H9 (cell line): ENCODE measurements around the gene RHOJ. TPM values are rescaled to one million over a fixed set of nuclear protein-coding genes. Genes with fewer than 3 reads are reported as not detected.

ENCODE experiments used
- DNase-seq: peaks from one replicate; pipeline ENCODE4 v3.0.0-alpha.2; 2017
- H2AFZ ChIP-seq: one replicate; pipeline ENCODE4 v1.6.1; 2013; ENCODE audit warnings: mild to moderate bottlenecking, low read length, control low read depth, moderate library complexity
- H2AK5ac ChIP-seq: 2 replicates; pipeline ENCODE4 v1.6.1; 2013; ENCODE audit warnings: low read length, control low read depth, mixed read lengths; ENCODE audit not compliant: insufficient read length
- H2BK120ac ChIP-seq: one replicate; pipeline ENCODE4 v1.6.1; 2013; ENCODE audit warnings: low read depth, mild to moderate bottlenecking, low read length, control low read depth, inconsistent platforms; ENCODE audit not compliant: poor library complexity, severe bottlenecking
- H2BK12ac ChIP-seq: 2 replicates; pipeline ENCODE4 v1.6.1; 2013; ENCODE audit warnings: low read length, control low read depth, mixed read lengths, low read depth; ENCODE audit not compliant: insufficient read length
- H2BK15ac ChIP-seq: 2 replicates; pipeline ENCODE4 v1.6.1; 2013; ENCODE audit warnings: low read depth, low read length, control low read depth
- H2BK20ac ChIP-seq: one replicate; pipeline ENCODE4 v1.6.1; 2013; ENCODE audit warnings: low read depth, mild to moderate bottlenecking, low read length, control low read depth, inconsistent platforms; ENCODE audit not compliant: poor library complexity, severe bottlenecking
- H2BK5ac ChIP-seq: 2 replicates; pipeline ENCODE4 v1.6.1; 2013; ENCODE audit warnings: low read length, control low read depth, mixed read lengths; ENCODE audit not compliant: insufficient read length
- H3K14ac ChIP-seq: 2 replicates; pipeline ENCODE4 v1.6.1; 2013; ENCODE audit warnings: low read length, control low read depth; ENCODE audit not compliant: insufficient read depth
- H3K18ac ChIP-seq: 2 replicates; pipeline ENCODE4 v1.6.1; 2013; ENCODE audit warnings: low read depth, mild to moderate bottlenecking, mixed read lengths, low read length, control low read depth; ENCODE audit not compliant: insufficient read length
- H3K23ac ChIP-seq: 2 replicates; pipeline ENCODE4 v1.6.1; 2013; ENCODE audit warnings: low read length, control low read depth, mixed read lengths, low read depth; ENCODE audit not compliant: insufficient read length
- H3K23me2 ChIP-seq: 2 replicates; pipeline ENCODE4 v1.6.1; 2013; ENCODE audit warnings: low read depth, mild to moderate bottlenecking, mixed read lengths, low read length, control low read depth; ENCODE audit not compliant: insufficient read length, poor library complexity, severe bottlenecking
- H3K27ac ChIP-seq: 2 replicates; pipeline ENCODE4 v1.5.1; 2013; ENCODE audit warnings: low read length, control low read depth, mixed read lengths, low read depth; ENCODE audit not compliant: insufficient read length
- H3K27me3 ChIP-seq: 2 replicates; pipeline ENCODE4 v1.6.1; 2013; ENCODE audit warnings: low read length, control low read depth, inconsistent platforms; ENCODE audit not compliant: insufficient read depth
- H3K4ac ChIP-seq: 2 replicates; pipeline ENCODE4 v1.6.1; 2013; ENCODE audit warnings: low read depth, mild to moderate bottlenecking, control low read depth, inconsistent platforms, low read length, moderate library complexity
- H3K4me1 ChIP-seq: 2 replicates; pipeline ENCODE4 v1.6.1; 2013; ENCODE audit warnings: low read length, control low read depth, inconsistent platforms; ENCODE audit not compliant: insufficient read depth
- H3K4me2 ChIP-seq: 2 replicates; pipeline ENCODE4 v1.6.1; 2013; ENCODE audit warnings: low read length, control low read depth, mixed read lengths; ENCODE audit not compliant: insufficient read length, insufficient read depth
- H3K56ac ChIP-seq: 2 replicates; pipeline ENCODE4 v1.6.1; 2013; ENCODE audit warnings: low read depth, mild to moderate bottlenecking, mixed read lengths, low read length, control low read depth; ENCODE audit not compliant: insufficient read length
- H3K79me1 ChIP-seq: 2 replicates; pipeline ENCODE4 v1.6.1; 2013; ENCODE audit warnings: low read depth, mild to moderate bottlenecking, moderate library complexity, low read length, control low read depth, inconsistent platforms; ENCODE audit not compliant: insufficient read depth, poor library complexity, severe bottlenecking
- H3K79me2 ChIP-seq: 2 replicates; pipeline ENCODE4 v1.6.1; 2013; ENCODE audit warnings: low read length, control low read depth, inconsistent platforms; ENCODE audit not compliant: insufficient read depth
- H3K9ac ChIP-seq: 2 replicates; pipeline ENCODE4 v1.6.1; 2013; ENCODE audit warnings: low read length, control low read depth, mixed read lengths; ENCODE audit not compliant: insufficient read length; ENCODE audit errors: extremely low read depth
- H3K9me3 ChIP-seq: one replicate; pipeline ENCODE4 v1.6.1; 2013; ENCODE audit warnings: low read depth, low read length, inconsistent platforms; ENCODE audit not compliant: control insufficient read depth
- H3T11ph ChIP-seq: one replicate; pipeline ENCODE4 v1.6.1; 2013; ENCODE audit warnings: mild to moderate bottlenecking, low read length, control low read depth, inconsistent platforms
- H4K20me1 ChIP-seq: one replicate; pipeline ENCODE4 v1.6.1; 2013; ENCODE audit not compliant: control insufficient read depth, insufficient read length, insufficient read depth
- H4K5ac ChIP-seq: 2 replicates; pipeline ENCODE4 v1.6.1; 2013; ENCODE audit warnings: low read depth, mild to moderate bottlenecking, mixed read lengths, low read length, control low read depth; ENCODE audit not compliant: insufficient read length
- H4K8ac ChIP-seq: replicated peaks from 2 replicates; pipeline ENCODE4 v1.6.1; 2013; ENCODE audit warnings: low read length, control low read depth, mixed read lengths, low read depth; ENCODE audit not compliant: insufficient read length
- H4K91ac ChIP-seq: 2 replicates; pipeline ENCODE4 v1.6.1; 2013; ENCODE audit warnings: low read depth, mild to moderate bottlenecking, moderate library complexity, mixed read lengths, low read length, control low read depth; ENCODE audit not compliant: insufficient read length
- H3K27ac Mint-ChIP-seq, 3 experiments: 2 replicates in 2 of 3; 3 replicates in 1 of 3; pipeline ENCODE4 v1.8.0; 2020 to 2021; ENCODE audit warnings: mixed read lengths in 3 of 3, mild to moderate bottlenecking in 1 of 3, moderate library complexity in 1 of 3
- H3K27me3 Mint-ChIP-seq: 2 replicates; pipeline ENCODE4 v1.8.0; 2021; ENCODE audit warnings: low read depth, mild to moderate bottlenecking, moderate library complexity, mixed read lengths
- H3K36me3 Mint-ChIP-seq, 3 experiments: 2 replicates in 2 of 3; 3 replicates in 1 of 3; pipeline ENCODE4 v1.8.0; 2020 to 2021; ENCODE audit warnings: low read depth in 3 of 3, mixed read lengths in 3 of 3; ENCODE audit not compliant: insufficient read depth in 1 of 3
- H3K4me1 Mint-ChIP-seq, 2 experiments: 2 replicates each; pipeline ENCODE4 v1.8.0; 2020; ENCODE audit warnings: mixed read lengths in 2 of 2
- H3K4me3 Mint-ChIP-seq, 2 experiments: 2 replicates in 1 of 2; 3 replicates in 1 of 2; pipeline ENCODE4 v1.8.0; 2020 to 2021; ENCODE audit warnings: mild to moderate bottlenecking in 2 of 2, mixed read lengths in 2 of 2, moderate library complexity in 1 of 2
- H3K9me3 Mint-ChIP-seq, 2 experiments: 2 replicates in 1 of 2; 3 replicates in 1 of 2; pipeline ENCODE4 v1.8.0; 2020; ENCODE audit warnings: mild to moderate bottlenecking in 2 of 2, mixed read lengths in 2 of 2, moderate library complexity in 1 of 2
- CTCF ChIP-seq: fragments of 200-600 bp; sonication (generic); conservative IDR thresholded peaks from 3 replicates; pipeline ENCODE4 v1.8.0; 2021; ENCODE audit warnings: antibody characterized with exemption, mild to moderate bottlenecking
- WGBS: extraction: QIAGEN DNeasy Blood & Tissue Kit; methylation state at CpG from one replicate; pipeline ENCODE4 v1.1.7; 2013; ENCODE audit warnings: missing lambda C conversion rate, low lambda C conversion rate, mixed read lengths; ENCODE audit not compliant: insufficient read length; ENCODE audit errors: extremely low coverage; 5-methylcytosine and 5-hydroxymethylcytosine counted together
- total RNA-seq: library from RNA; stranded (reverse); gene quantifications from 2 replicates; pipeline ENCODE4 v1.2.1, GENCODE V29; 2021

Gene RHOJ
- total RNA-seq, 1 experiment from 2014 or later: not detected

- Mint-ChIP-seq H3K9me3 (no peaks in the 10 kb centered on the region), H3K4me3 (no peak overlapping the region), H3K27ac (no peak overlapping the region), H3K36me3 (no peaks in the 10 kb centered on the region), H3K4me1 (peaks cover 3% of the 10 kb centered on the region in 2 experiments; a peak in 3 of 4 replicates), H3K27me3 (no peaks in the 10 kb centered on the region)
- Histone ChIP-seq H2BK5ac (no peak overlapping the region), H4K5ac (no peak overlapping the region), H3K27ac (no peak overlapping the region), H3K27me3 (no peaks in the 10 kb centered on the region), H3K23me2 (no peaks in the 10 kb centered on the region), H2BK20ac (no peak overlapping the region), H3K56ac (no peak overlapping the region), H3K18ac (no peak overlapping the region), H3K14ac (no peak overlapping the region), H4K8ac (no peak overlapping the region), H2AK5ac (no peak overlapping the region), H3K23ac (no peak overlapping the region), H2AFZ (no peak overlapping the region), H3T11ph (no peak overlapping the region), H3K4me2 (no peak overlapping the region), H3K9ac (no peak overlapping the region), H4K20me1 (no peaks in the 10 kb centered on the region), H3K79me2 (no peaks in the 10 kb centered on the region), H4K91ac (no peak overlapping the region), H3K4me1 (peaks cover 5% of the 10 kb centered on the region; the same call in 1 of the 2 replicates), H2BK15ac (no peak overlapping the region), H2BK120ac (no peak overlapping the region), H3K9me3 (no peaks in the 10 kb centered on the region), H3K4ac (no peak overlapping the region), H2BK12ac (no peak overlapping the region), H3K79me1 (no peaks in the 10 kb centered on the region)
- no peak for DNase-seq
- no peak for TF ChIP-seq CTCF
- no CpG with 5 or more reads among the region's 8 CpGs for WGBS
Measured at GRCh38 chr14:63282997-63283883, 79.0 kb downstream of the RHOJ start.
